A673 (cell line): Measurements from ENCODE around the gene CXCR5. TPM values are rescaled to one million over a fixed set of nuclear protein-coding genes. Genes with fewer than 3 reads are reported as not detected.

ENCODE experiments used
- BruUV-seq: library from RNA; stranded (reverse); fragments of 400-500 nt; replicated peaks from 2 replicates; lab custom pipeline; 2021; lab: Mats Ljungman, UMichigan
- CTCF ChIA-PET: fragments of 300-600 bp; sonication (Branson Sonifier 250); formaldehyde crosslinking; loops from one replicate; lab custom pipeline; 2022; ENCODE audit warnings: antibody characterized with exemption; lab: Charles Lee
- POLR2A ChIA-PET: fragments of 300-600 bp; sonication (Branson Sonifier 250); formaldehyde crosslinking; loops from one replicate; lab custom pipeline; 2022; ENCODE audit warnings: antibody characterized with exemption; ENCODE audit not compliant: low non-redundant PET; lab: Charles Lee
- DNase-seq: peaks from one replicate; pipeline ENCODE4 v3.0.0-alpha.2; 2015; ENCODE audit warnings: low spot score
- H3K27ac ChIP-seq: fragments of 200-600 bp; sonication (generic); 2 replicates; pipeline ENCODE4 v1.5.1; 2016; ENCODE audit warnings: mixed run types, low read depth, mild to moderate bottlenecking, mixed read lengths, antibody characterized with exemption, low read length; ENCODE audit not compliant: poor library complexity, severe bottlenecking
- H3K27me3 ChIP-seq: fragments of 200-600 bp; sonication (generic); replicated peaks from 2 replicates; pipeline ENCODE4 v1.6.1; 2017; ENCODE audit warnings: mixed run types, low read depth, mild to moderate bottlenecking, mixed read lengths, antibody characterized with exemption, low read length; ENCODE audit not compliant: insufficient read depth, poor library complexity
- H3K36me3 ChIP-seq: fragments of 200-600 bp; sonication (generic); 2 replicates; pipeline ENCODE4 v1.6.1; 2016; ENCODE audit warnings: mixed run types, mild to moderate bottlenecking, mixed read lengths, antibody characterized with exemption, low read length; ENCODE audit not compliant: insufficient read depth, poor library complexity, severe bottlenecking
- H3K4me1 ChIP-seq: fragments of 200-600 bp; sonication (generic); 2 replicates; pipeline ENCODE4 v1.6.1; 2017; ENCODE audit warnings: mixed run types, mild to moderate bottlenecking, mixed read lengths, antibody characterized with exemption, low read length; ENCODE audit not compliant: insufficient read depth, poor library complexity, severe bottlenecking
- H3K4me3 ChIP-seq: fragments of 200-600 bp; sonication (generic); 2 replicates; pipeline ENCODE4 v1.5.1; 2016; ENCODE audit warnings: low read depth, mixed run types, mild to moderate bottlenecking, mixed read lengths, low read length; ENCODE audit not compliant: poor library complexity, severe bottlenecking
- H3K9me3 ChIP-seq: fragments of 200-600 bp; sonication (generic); 2 replicates; pipeline ENCODE4 v1.6.1; 2016; ENCODE audit warnings: mixed run types, low read depth, mild to moderate bottlenecking, mixed read lengths, antibody characterized with exemption, low read length; ENCODE audit not compliant: poor library complexity, severe bottlenecking
- EZH2 ChIP-seq: fragments of 200-600 bp; sonication (generic); IDR thresholded peaks from 2 replicates; pipeline ENCODE4 v1.6.1; 2017; ENCODE audit warnings: borderline replicate concordance, low read depth, mild to moderate bottlenecking, mixed read lengths, antibody characterized with exemption, low read length; ENCODE audit not compliant: poor library complexity, severe bottlenecking
- intact Hi-C: fragments of 100-400 bp; cut with micrococcal nuclease; formaldehyde crosslinking; loops from one replicate; pipeline ENCODE4 v1.10.0; 2022; ENCODE audit not compliant: unreplicated experiment
- total RNA-seq: library from RNA; stranded (reverse); gene quantifications from 2 replicates; pipeline ENCODE4 v1.2.3, GENCODE V29; 2021
- TF ChIP-seq, protein P1 (sequence below): fragments of 300-800, 200-600 bp; sonication (generic); conservative IDR thresholded peaks from 2 replicates; pipeline ENCODE4 v1.5.1; 2017; ENCODE audit warnings: low read depth, mild to moderate bottlenecking, antibody characterized with exemption, low read length, moderate library complexity, mixed read lengths

Gene CXCR5
- total RNA-seq, 1 experiment from 2014 or later, result not detected

DNA sequence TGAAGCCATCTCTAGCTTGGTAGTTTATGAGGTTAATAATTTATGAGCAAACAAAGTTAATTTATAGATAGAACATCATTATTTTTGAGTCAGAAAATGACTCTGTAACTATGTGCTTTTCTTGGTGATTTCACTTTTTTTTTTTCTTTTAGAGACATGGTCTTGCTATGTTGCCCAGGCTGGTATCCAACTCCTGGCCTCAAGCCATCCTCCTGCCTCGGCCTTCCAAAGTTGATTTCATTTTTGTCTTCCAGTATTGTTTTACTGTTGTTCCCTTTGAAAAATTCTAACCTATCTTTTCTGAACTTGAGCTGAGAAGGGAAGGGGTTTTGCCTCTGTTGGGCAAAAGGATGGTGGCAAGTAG is 706 bp upstream of the CXCR5 start:
- ChIA-PET CTCF (interaction anchor here (0.6 kb wide), 1 partner anchor 52 kb away, joined by 3 read pairs; no protein-coding TSS in a partner anchor), POLR2A (no interaction called here)
- BruUV-seq, result no TSS peak
- H3K4me1 ChIP-seq, result no peaks in the 10 kb centered on the region
- H3K27me3 ChIP-seq, result no peaks in the 10 kb centered on the region
- H3K36me3 ChIP-seq, result no peaks in the 10 kb centered on the region
- H3K9me3 ChIP-seq, result no peaks in the 10 kb centered on the region
- TF ChIP-seq, protein P1, sequence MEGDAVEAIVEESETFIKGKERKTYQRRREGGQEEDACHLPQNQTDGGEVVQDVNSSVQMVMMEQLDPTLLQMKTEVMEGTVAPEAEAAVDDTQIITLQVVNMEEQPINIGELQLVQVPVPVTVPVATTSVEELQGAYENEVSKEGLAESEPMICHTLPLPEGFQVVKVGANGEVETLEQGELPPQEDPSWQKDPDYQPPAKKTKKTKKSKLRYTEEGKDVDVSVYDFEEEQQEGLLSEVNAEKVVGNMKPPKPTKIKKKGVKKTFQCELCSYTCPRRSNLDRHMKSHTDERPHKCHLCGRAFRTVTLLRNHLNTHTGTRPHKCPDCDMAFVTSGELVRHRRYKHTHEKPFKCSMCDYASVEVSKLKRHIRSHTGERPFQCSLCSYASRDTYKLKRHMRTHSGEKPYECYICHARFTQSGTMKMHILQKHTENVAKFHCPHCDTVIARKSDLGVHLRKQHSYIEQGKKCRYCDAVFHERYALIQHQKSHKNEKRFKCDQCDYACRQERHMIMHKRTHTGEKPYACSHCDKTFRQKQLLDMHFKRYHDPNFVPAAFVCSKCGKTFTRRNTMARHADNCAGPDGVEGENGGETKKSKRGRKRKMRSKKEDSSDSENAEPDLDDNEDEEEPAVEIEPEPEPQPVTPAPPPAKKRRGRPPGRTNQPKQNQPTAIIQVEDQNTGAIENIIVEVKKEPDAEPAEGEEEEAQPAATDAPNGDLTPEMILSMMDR, result no peak
- no peak for TF ChIP-seq EZH2
- DNase-seq, result no peak
- no peak overlapping the region for H3K27ac ChIP-seq
- no peak overlapping the region for H3K4me3 ChIP-seq
- intact Hi-C loops, result no loop called here

DNA sequence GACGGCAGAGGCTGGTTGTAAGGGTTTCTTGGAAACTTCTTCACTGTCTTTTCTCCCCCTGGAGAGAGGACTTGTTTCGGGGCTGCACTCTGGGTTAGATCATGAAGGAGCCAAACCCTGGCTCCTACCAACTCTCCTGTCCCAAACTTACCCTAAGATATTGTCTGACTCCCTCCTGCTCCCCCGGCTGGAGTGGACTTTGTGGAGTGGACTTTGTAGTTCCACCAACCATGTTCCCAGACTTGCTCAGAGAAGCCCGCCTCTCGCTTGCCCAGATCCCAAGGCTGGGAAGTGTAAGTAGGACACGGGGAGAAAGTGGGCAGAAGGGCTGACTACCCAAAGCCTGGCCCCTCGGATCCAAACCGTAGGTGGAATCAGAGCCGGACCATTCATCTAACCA is 1.2 kb downstream of the CXCR5 start:
- CTCF ChIA-PET, result no interaction called here
- POLR2A ChIA-PET, result no interaction called here
- no peaks in the 10 kb centered on the region for H3K4me1 ChIP-seq

DNA sequence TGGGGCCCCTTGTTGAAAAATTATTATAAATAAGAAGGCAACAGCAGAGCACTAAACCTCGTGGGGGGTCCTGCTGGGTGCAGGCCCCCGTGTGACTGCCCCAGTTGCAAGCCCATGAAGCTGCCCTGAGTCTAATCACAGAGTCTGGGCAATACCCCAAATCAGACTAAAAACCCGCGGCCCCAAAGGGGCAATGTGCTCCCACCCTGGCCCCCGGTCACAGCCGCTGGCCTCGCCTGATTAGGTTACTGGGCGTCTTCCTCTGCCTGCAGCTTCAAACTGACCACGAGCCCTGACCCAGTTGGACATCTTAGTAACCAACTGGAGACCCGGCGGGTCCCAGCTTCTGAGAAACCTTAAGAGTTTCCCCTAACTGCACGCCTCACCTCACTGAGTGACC is 1.6 kb downstream of the CXCR5 start:
- intact Hi-C loops, result no loop called here
- Histone ChIP-seq H3K27me3 (no peaks in the 10 kb centered on the region), H3K4me1 (no peaks in the 10 kb centered on the region), H3K27ac (no peak overlapping the region), H3K36me3 (no peaks in the 10 kb centered on the region), H3K4me3 (no peak overlapping the region), H3K9me3 (no peaks in the 10 kb centered on the region)
- POLR2A ChIA-PET, result no interaction called here
- no peak for DNase-seq
- TF ChIP-seq, protein P1, result no peak
- no peak for TF ChIP-seq EZH2
- BruUV-seq, result no TSS peak
- CTCF ChIA-PET, result interaction anchor here (0.6 kb wide), 1 partner anchor 151 kb away, joined by 5 read pairs; no protein-coding TSS in a partner anchor

More for the DNA sequence above, 1.2 kb downstream of the CXCR5 start:
- Histone ChIP-seq H3K36me3 (no peaks in the 10 kb centered on the region), H3K4me3 (no peak overlapping the region), H3K27me3 (no peaks in the 10 kb centered on the region), H3K27ac (no peak overlapping the region), H3K9me3 (no peaks in the 10 kb centered on the region)
- intact Hi-C loops, result no loop called here
- DNase-seq, result no peak
- BruUV-seq, result no TSS peak
- no peak for TF ChIP-seq EZH2
- TF ChIP-seq, protein P1, result no peak
